DMS 273 treated with DMSO at 0.1 percent for 48 hours (cell line): ENCODE results near the gene TRERF1.

ENCODE experiments used
- DNase-seq: peaks from one replicate; lab custom pipeline; 2025; lab: John Stamatoyannopoulos, UW

The TRERF1 gene

GRCh38 chr6:42423244-42423643 is 28.5 kb downstream of the TRERF1 start:
- DNase-seq = no peak

GRCh38 chr6:42420741-42421140 is 31.0 kb downstream of the TRERF1 start:
- no peak for DNase-seq

GRCh38 chr6:42419490-42420280 is 32.0 kb downstream of the TRERF1 start:
- DNase-seq = no peak

- no peak for DNase-seq
Observed at GRCh38 chr6:42418724-42419123, 33.0 kb downstream of the TRERF1 start.

- no peak for DNase-seq
Observed at GRCh38 chr6:42417641-42418112, 34.0 kb downstream of the TRERF1 start.

- DNase-seq = no peak
Observed at GRCh38 chr6:42411406-42411805, 40.3 kb downstream of the TRERF1 start.

GRCh38 chr6:42410861-42411260 is 40.9 kb downstream of the TRERF1 start:
- DNase-seq = no peak

GRCh38 chr6:42409581-42409980 is 42.1 kb downstream of the TRERF1 start:
- no peak for DNase-seq

- DNase-seq = no peak
Observed at GRCh38 chr6:42407379-42407778, 44.3 kb downstream of the TRERF1 start.

- no peak for DNase-seq
Observed at GRCh38 chr6:42406306-42407280, 45.1 kb downstream of the TRERF1 start.

- no peak for DNase-seq
Observed at GRCh38 chr6:42405021-42405420, 46.7 kb downstream of the TRERF1 start.

GRCh38 chr6:42404484-42404883 is 47.2 kb downstream of the TRERF1 start:
- DNase-seq = no peak

- no peak for DNase-seq
Observed at GRCh38 chr6:42403831-42404230, 47.9 kb downstream of the TRERF1 start.

- no peak for DNase-seq
Observed at GRCh38 chr6:42403421-42403820, 48.3 kb downstream of the TRERF1 start.

GRCh38 chr6:42402184-42402583 is 49.5 kb downstream of the TRERF1 start:
- DNase-seq = no peak

- DNase-seq = no peak
Observed at GRCh38 chr6:42401613-42401951, 50.1 kb downstream of the TRERF1 start.

GRCh38 chr6:42400886-42401612 is 50.7 kb downstream of the TRERF1 start:
- DNase-seq = no peak

- no peak for DNase-seq
Observed at GRCh38 chr6:42400061-42400760, 51.5 kb downstream of the TRERF1 start.

GRCh38 chr6:42396720-42397119 is 55.0 kb downstream of the TRERF1 start:
- DNase-seq = no peak

GRCh38 chr6:42394881-42395620 is 56.7 kb downstream of the TRERF1 start:
- DNase-seq = no peak

- DNase-seq = no peak
Observed at GRCh38 chr6:42394151-42394550, 57.6 kb downstream of the TRERF1 start.
